PC-9 (cell line): ENCODE results near the gene LRP2.

Source experiments
- CTCF ChIP-seq: fragments of 200-600 bp; sonication (generic); conservative IDR thresholded peaks from 2 replicates; pipeline ENCODE4 v1.6.1; 2017; ENCODE audit warnings: mixed run types, antibody characterized with exemption, mild to moderate bottlenecking, moderate library complexity
- EZH2 ChIP-seq: fragments of 200-600 bp; sonication (generic); IDR thresholded peaks from 2 replicates; pipeline ENCODE4 v1.8.0; 2017; ENCODE audit warnings: antibody characterized with exemption, low read depth

DNA sequence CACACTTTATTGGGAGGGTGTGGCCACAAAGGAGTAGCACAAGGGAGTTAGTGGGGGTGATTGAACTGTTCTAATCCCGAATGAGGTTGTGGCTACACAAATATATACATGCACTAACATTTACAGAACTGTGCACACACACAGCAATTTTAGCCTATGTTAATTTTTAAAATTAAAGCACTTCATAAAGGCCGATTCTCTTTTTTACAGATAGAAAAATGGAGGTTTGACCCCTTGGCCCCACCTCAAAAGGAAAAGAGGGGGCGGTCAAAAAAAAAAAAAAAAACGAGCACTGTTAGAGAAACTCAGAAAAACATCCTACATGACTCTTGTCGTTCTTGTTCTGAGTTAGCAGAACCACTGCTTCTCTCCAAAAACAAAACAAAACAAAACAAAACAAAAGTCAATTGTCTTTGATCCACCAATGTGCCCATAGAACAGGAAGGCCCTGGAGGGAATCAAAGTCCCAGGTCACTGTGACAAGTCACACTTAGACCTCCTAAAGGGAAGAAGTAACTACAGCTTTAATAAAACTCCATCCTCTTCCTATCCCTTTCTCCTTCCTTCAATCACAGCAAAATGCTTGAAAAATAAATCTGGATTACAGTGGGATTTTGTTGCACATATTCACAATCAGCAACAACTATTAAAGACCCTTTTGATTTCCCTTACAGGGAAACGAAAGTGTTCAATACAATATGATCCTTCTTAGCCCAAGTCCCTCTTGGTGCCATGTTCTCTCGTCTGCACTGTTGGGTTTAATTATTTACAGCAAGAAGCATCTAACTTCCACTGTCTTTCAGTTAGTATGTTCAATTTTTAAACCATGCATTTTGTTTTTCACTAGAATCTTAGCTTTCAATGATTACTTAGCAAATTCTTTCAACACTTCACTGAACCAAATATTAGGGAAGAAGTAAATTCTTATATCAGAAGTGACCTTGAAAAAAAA, 16.6 kb downstream of the LRP2 start:
- no peak for TF ChIP-seq EZH2
- no peak for TF ChIP-seq CTCF
